ENCODE measurements around the gene PIEZO1.

The PIEZO1 gene

GRCh38 chr16:88764913-88765349, 20.1 kb downstream of the PIEZO1 start:
- H3K4me3 ChIP-seq (replicated peaks in 1 of 2; ENCODE audit: low read depth in 2 of 2, low read length in 2 of 2), result no peak overlapping the region
- TF ChIP-seq, protein P1, sequence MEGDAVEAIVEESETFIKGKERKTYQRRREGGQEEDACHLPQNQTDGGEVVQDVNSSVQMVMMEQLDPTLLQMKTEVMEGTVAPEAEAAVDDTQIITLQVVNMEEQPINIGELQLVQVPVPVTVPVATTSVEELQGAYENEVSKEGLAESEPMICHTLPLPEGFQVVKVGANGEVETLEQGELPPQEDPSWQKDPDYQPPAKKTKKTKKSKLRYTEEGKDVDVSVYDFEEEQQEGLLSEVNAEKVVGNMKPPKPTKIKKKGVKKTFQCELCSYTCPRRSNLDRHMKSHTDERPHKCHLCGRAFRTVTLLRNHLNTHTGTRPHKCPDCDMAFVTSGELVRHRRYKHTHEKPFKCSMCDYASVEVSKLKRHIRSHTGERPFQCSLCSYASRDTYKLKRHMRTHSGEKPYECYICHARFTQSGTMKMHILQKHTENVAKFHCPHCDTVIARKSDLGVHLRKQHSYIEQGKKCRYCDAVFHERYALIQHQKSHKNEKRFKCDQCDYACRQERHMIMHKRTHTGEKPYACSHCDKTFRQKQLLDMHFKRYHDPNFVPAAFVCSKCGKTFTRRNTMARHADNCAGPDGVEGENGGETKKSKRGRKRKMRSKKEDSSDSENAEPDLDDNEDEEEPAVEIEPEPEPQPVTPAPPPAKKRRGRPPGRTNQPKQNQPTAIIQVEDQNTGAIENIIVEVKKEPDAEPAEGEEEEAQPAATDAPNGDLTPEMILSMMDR (IDR thresholded peaks at IDR 0.05; ENCODE audit: low read depth, low read length), result no peak
- peak in 1 of 2 donors; percentile 30 for DNase-seq (ENCODE audit: low read depth in 2 of 2)

DNA sequence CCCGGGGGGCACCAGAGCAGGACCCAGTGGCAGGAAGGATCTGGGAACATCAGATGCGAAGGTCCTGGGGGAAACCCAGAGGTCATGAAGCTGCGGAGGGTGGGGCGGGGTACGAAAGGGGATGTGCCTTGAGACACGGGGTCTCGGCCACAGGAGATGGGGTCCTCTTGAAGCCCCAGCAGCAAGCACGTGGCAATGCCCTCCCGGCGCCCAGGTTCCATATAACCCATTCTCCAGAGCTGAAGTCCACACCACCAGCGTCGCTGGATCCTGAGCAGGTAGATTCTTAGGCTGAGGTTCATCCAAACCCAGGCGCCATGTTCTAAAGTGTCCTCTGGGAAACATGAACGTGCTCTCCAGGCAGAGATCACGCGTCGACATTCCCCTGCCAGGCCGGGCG, 20.9 kb downstream of the PIEZO1 start:
- TF ChIP-seq, protein P1 (IDR thresholded peaks at IDR 0.05; ENCODE audit: low read depth, low read length), result no peak
- H3K4me3 ChIP-seq (replicated peaks in 1 of 2; ENCODE audit: low read depth in 2 of 2, low read length in 2 of 2), result no peak overlapping the region
- DNase-seq (ENCODE audit: low read depth in 2 of 2), result no peak

- no peak for DNase-seq (ENCODE audit: low read depth in 2 of 2)
- TF ChIP-seq, protein P1 (IDR thresholded peaks at IDR 0.05; ENCODE audit: low read depth, low read length), result no peak
- no peak overlapping the region for H3K4me3 ChIP-seq (replicated peaks in 1 of 2; ENCODE audit: low read depth in 2 of 2, low read length in 2 of 2)
Observed at GRCh38 chr16:88763502-88764053, 21.4 kb downstream of the PIEZO1 start.

DNA sequence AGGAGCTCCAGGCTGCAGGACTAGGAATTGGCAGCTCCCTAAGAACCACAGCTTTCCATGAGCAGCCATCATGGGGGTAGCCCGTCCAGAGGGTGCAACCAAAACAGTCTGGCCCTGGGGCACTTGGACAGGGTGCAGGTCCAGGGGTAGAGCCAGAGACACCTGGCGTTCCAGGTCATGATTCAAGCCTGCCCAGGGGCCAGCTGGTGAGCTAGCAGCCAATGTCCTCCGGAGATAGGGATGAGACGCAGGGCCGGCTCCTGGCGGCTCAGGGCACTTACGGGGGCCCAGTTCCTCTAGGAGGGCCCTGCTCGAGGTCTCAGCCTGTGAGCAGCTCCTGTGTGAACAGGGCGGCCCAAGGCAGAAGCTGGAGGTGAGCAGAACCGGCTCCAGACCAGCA, 22.1 kb downstream of the PIEZO1 start:
- DNase-seq (ENCODE audit: low read depth in 2 of 2), result no peak
- TF ChIP-seq, protein P1 (IDR thresholded peaks at IDR 0.05; ENCODE audit: low read depth, low read length), result no peak
- no peak overlapping the region for H3K4me3 ChIP-seq (replicated peaks in 1 of 2; ENCODE audit: low read depth in 2 of 2, low read length in 2 of 2)

- no peak for DNase-seq (ENCODE audit: low read depth in 2 of 2)
- no peak overlapping the region for H3K4me3 ChIP-seq (replicated peaks in 1 of 2; ENCODE audit: low read depth in 2 of 2, low read length in 2 of 2)
- TF ChIP-seq, protein P1 (IDR thresholded peaks at IDR 0.05; ENCODE audit: low read depth, low read length), result no peak
Observed at GRCh38 chr16:88762258-88762870, 22.7 kb downstream of the PIEZO1 start.

DNA sequence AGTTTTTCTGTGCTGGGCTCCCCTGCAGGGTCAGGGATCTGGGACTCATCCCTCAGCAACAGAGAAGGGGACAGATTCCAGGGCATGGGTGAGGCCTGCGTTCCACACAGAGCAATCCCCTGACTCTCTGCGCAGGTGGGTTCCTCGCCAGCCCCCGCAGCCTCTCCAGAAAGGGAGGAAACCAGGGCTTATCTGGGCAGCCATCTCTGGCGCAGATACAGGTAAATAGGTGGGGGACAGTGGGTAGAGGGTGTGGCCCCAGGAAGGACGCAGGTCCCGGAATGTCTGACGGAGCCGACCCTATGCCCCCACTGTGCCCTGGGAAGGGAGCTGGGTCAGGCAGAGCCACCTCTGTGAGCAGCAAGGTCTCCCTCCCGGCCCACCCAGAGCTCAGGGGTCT, 23.2 kb downstream of the PIEZO1 start:
- no peak for DNase-seq (ENCODE audit: low read depth in 2 of 2)
- no peak overlapping the region for H3K4me3 ChIP-seq (replicated peaks in 1 of 2; ENCODE audit: low read depth in 2 of 2, low read length in 2 of 2)
- TF ChIP-seq, protein P1 (IDR thresholded peaks at IDR 0.05; ENCODE audit: low read depth, low read length), result no peak

DNA sequence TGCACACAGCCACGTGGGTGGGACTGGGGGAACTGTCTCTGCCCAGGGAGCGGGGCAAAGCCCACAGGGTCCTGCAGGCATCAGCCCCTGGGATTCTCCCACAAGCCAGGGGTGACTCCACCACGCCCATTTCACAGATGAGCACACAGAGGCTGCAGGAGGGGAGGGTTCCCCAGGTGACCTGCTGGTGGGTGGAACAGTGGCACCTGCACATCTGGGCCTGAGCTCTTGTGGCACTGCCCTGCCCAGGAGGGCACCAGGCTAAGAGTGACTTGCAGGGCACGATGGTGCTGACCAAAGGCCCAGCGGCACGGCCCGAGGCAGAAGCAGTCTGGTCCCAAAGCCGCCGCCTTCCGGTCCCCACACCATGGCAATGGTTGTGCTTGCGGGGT, 23.9 kb downstream of the PIEZO1 start:
- no peak for DNase-seq (ENCODE audit: low read depth in 2 of 2)
- TF ChIP-seq, protein P1 (IDR thresholded peaks at IDR 0.05; ENCODE audit: low read depth, low read length), result no peak
- H3K4me3 ChIP-seq (replicated peaks in 1 of 2; ENCODE audit: low read depth in 2 of 2, low read length in 2 of 2), result no peak overlapping the region
